Raji (cell line): ENCODE measurements around the gene PCMTD2.
A peak's percentile ranks its signal among the peaks of the same experiment; 100 is the strongest.

Source experiments
- POLR2A ChIP-seq: IDR thresholded peaks from 2 replicates; pipeline ENCODE4 v1.6.1; 2011; ENCODE audit warnings: low read depth, low read length, control low read depth; ENCODE audit not compliant: insufficient read depth

The PCMTD2 gene

DNA sequence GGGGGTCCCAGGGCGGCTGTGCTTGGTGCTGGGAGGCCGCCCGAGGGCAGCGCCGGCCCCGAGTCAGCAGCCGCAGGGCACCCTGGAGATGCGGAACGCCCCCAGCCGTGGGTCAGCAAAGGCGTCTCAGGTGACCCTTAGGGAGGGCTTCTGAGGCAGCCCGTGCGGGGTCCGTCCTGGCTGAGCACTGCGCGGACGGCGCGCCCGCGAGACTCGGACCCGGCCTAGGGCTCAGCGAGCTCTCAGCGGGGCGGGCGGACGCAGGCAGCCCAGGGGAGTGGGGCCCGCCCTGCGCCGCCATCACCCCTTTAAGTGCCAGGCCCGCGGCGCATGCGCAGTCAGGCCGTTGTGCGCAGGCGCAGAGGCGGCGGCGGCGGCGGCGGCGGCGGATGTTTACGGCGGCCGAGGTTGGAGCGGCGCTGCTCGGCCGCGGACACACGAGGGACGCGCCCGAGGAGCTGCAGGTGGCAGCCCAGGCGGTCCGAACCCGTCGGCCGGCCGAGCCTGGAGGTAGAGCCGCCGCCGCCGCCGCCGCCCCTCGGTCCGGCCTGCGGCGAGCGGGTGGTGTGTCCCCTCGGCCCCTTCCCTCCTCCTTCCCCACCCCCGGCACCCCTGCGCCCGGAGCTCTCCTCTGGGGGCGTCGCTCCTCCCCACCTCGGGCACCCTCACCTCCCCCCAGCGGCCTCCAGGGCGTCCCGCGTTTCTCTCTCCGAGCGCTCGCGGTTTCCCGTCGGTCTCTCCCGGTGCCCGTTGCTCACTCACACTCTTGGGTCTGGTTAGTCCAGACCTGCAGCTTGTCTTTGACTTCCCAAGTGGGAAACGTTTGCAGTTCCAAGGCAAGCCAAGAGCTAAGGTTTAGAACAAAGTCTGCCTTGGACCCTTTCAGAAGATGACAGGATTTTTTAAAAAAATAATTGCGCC, at the start of gene PCMTD2:
TSS of gene PCMTD2 (plus strand) at position 388 of the 921 bp plus-strand sequence. CDS start 4,218 bp downstream, outside the sequence.
- peak; percentile 75 for TF ChIP-seq POLR2A

- TF ChIP-seq POLR2A: no peak
These were observed 48.9 kb upstream of the PCMTD2 start for GRCh38 chr20:64206614-64207013.

DNA sequence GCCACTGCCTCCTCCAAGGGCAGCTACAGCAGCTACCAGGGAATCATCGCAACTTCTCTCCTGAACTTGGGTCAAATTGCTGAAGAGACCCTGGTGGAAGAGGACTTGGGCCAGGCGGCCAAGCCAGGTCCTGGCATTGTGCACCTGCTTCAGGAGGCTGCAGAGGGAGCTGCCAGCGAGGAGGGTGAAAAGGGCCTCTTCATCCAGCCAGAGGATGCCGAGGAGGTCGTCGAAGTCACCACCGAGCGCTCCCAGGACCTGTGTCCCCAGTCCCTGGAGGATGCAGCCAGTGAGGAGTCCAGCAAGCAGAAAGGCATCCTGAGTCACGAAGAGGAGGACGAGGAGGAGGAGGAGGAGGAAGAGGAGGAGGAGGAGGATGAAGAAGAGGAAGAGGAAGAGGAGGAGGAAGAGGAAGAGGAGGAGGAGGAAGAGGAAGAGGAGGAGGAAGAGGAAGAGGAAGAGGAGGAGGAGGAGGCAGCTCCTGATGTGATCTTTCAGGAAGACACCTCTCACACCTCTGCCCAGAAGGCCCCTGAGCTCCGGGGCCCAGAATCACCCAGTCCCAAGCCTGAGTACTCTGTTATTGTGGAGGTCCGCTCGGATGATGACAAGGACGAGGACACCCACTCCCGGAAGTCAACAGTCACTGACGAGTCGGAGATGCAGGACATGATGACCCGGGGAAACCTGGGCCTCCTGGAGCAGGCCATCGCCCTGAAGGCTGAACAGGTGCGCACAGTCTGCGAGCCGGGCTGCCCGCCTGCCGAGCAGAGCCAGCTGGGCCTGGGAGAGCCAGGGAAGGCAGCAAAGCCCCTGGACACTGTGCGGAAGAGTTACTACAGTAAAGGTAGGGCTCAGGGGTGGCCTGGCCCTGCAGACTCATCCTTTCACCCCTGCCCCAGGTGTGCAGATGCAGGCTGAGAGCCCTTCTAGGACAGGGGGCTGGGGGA, 47.6 kb upstream of the PCMTD2 start:
- TF ChIP-seq POLR2A: no peak

DNA sequence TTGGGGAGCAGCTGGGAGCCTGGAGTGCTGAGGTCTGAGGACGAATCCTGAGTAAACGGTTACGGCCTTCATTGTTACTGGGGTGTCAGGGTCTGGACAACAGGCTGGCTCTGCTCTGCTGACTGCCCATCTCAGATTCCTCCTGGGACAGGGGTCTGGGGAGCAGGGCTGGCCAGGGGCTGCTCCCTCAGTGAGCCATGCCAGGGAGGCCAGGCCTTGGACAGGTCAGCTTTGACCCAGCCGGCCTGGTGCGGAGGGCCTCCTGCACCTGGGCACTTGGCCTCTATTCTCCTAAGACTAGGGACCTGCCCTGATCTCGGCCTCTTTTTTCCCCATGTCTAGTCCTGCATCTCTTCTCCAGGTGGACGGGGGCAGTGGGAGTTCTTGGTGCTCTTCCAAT, 46.4 kb upstream of the PCMTD2 start:
- no peak for TF ChIP-seq POLR2A

GRCh38 chr20:64210656-64211369, 44.7 kb upstream of the PCMTD2 start:
- TF ChIP-seq POLR2A: no peak

GRCh38 chr20:64211874-64212658, 43.5 kb upstream of the PCMTD2 start:
- TF ChIP-seq POLR2A: no peak

DNA sequence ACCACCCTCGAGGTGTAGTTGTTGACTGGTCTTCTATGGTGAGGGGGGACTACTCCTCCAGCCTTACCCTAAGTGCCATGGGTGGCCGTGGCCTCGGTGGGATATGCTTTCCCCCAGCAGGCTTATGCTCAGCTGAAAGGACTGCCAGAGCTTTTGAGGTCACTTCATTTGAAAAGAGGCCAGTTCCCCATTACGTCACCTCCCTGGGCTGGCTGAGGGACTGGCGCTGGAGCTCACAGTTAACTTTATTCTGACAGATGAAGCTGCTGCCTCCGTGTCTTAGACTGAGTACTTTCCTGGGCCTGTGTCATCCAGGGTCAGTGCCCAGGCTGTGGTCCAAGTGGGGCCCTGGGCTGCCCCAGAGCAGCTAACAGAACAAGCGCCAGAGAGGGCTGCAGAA, 42.8 kb upstream of the PCMTD2 start:
- no peak for TF ChIP-seq POLR2A

DNA sequence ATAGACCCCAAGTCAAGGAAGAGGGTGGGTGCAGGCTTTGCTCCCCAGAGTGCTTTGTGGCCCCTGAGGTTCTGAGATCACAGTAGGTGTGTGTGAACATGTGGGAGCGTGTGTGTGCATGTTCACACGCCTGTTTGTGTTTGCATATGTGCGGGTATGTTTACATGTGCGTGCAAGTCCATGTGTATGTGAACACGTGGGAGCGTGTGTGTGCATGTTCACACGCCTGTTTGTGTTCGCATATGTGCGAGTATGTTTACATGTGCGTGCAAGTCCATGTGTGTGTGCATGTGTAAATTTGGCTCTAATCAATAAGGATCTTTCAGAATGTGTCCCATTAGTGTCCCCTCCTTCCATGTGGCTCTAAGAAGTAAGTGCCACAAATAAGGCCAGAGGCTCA, 41.4 kb upstream of the PCMTD2 start:
- no peak for TF ChIP-seq POLR2A

- TF ChIP-seq POLR2A: no peak
These were observed 40.6 kb upstream of the PCMTD2 start for GRCh38 chr20:64214952-64215351.

- no peak for TF ChIP-seq POLR2A
These were observed 39.5 kb upstream of the PCMTD2 start for GRCh38 chr20:64216036-64216435.

- no peak for TF ChIP-seq POLR2A
These were observed 38.6 kb upstream of the PCMTD2 start for GRCh38 chr20:64216910-64217309.

DNA sequence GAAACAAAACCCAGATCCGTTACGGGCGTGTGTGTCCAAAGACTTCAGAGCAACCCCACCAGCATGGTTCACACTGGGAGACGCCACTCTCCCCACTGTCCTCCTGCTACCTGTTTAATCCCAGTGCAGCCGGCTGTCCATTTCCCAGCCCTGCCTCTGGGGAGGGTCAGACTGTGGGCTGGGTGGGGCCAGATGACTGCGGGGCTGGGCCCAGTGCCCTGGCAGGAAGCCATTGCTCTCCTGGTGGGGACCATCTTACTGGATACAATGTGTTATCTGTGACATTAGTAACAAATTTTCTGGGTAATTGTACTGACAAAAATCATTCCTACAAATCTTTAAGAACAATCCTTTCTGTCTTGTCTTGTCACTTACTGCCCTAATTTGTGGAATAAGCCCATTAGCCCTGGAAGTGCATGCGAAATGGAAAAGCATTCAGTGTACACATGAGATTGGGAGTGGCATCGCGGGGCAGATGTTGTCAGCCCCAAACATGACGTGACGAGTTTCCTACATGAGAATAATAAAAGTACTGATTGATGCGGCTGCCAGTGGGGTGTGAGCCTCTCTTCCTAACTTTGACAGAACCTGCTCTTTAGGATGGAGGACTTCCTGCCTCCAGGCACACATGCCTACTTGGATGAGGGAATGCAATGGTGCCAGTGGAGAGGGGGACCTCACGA, 37.9 kb upstream of the PCMTD2 start:
- TF ChIP-seq POLR2A: no peak

GRCh38 chr20:64219202-64219601, 36.3 kb upstream of the PCMTD2 start:
- TF ChIP-seq POLR2A: no peak

- TF ChIP-seq POLR2A: no peak
These were observed 35.8 kb upstream of the PCMTD2 start for GRCh38 chr20:64219730-64220129.
